ENCODE data around the gene CNGB1. TPM values are rescaled to one million over a fixed set of nuclear protein-coding genes. Genes with fewer than 3 reads are reported as not detected.
"Not testable (repeated sequence)": the region's sequence is repeated elsewhere in the genome, so short reads cannot be mapped to it uniquely, and the experiment has no call there.

Gene CNGB1
- total and polyA plus RNA-seq, 8 donors, result 0.08 to 18.0 (median 0.73) TPM; not detected in 5

GRCh38 chr16:57855188-57855587 lies 115.7 kb downstream of the CNGB1 start:
- 93 to 96% (median 94%) methylated on average over 5 of the region's 5 CpGs for WGBS, 5 donors
- no peak for DNase-seq
- Histone ChIP-seq H3K36me3 (no peaks in the 10 kb centered on the region), H3K27me3 (no peaks in the 10 kb centered on the region), H3K27ac (no peak overlapping the region), H3K4me3 (no peak overlapping the region), H3K4me1 (no peaks in the 10 kb centered on the region), H3K9me3 (peaks cover 0 to 4% (median 2%) of the 10 kb centered on the region in 4 donors)
- intact Hi-C loops (cut with DNase I; ENCODE audit: low total_unique reads), result no loop called here
- no peak for TF ChIP-seq EP300 (IDR thresholded peaks at IDR 0.05)
- TF ChIP-seq POLR2A (IDR thresholded peaks at IDR 0.05), result no peak
- no peak for TF ChIP-seq POLR2AphosphoS5 (IDR thresholded peaks at IDR 0.05)
- no peak for TF ChIP-seq CTCF (IDR thresholded peaks at IDR 0.05)

GRCh38 chr16:57852189-57852588 lies 118.7 kb downstream of the CNGB1 start:
- no peaks in the 10 kb centered on the region for H3K4me1 ChIP-seq
- H3K27ac ChIP-seq, result no peak overlapping the region
- no peak for DNase-seq
- intact Hi-C loops (cut with DNase I; ENCODE audit: low total_unique reads), result no loop called here
- TF ChIP-seq EP300 (IDR thresholded peaks at IDR 0.05) (no peak), POLR2AphosphoS5 (IDR thresholded peaks at IDR 0.05) (no peak), CTCF (IDR thresholded peaks at IDR 0.05) (no peak), POLR2A (IDR thresholded peaks at IDR 0.05) (no peak)
- peaks cover 0 to 4% (median 2%) of the 10 kb centered on the region in 4 donors for H3K9me3 ChIP-seq
- no peak overlapping the region for H3K4me3 ChIP-seq
- H3K27me3 ChIP-seq, result no peaks in the 10 kb centered on the region
- WGBS, 5 donors, result 80 to 83% (median 82%) methylated on average over 5 of the region's 5 CpGs
- H3K36me3 ChIP-seq, result no peaks in the 10 kb centered on the region

GRCh38 chr16:57848181-57848580 lies 122.7 kb downstream of the CNGB1 start:
- no peak overlapping the region for H3K4me3 ChIP-seq
- no peaks in the 10 kb centered on the region for H3K9me3 ChIP-seq
- H3K27me3 ChIP-seq, result no peaks in the 10 kb centered on the region
- intact Hi-C loops (cut with DNase I; ENCODE audit: low total_unique reads), result no loop called here
- no peaks in the 10 kb centered on the region for H3K36me3 ChIP-seq
- TF ChIP-seq POLR2A (IDR thresholded peaks at IDR 0.05) (no peak), EP300 (IDR thresholded peaks at IDR 0.05) (no peak), CTCF (IDR thresholded peaks at IDR 0.05) (no peak), POLR2AphosphoS5 (IDR thresholded peaks at IDR 0.05) (no peak)
- DNase-seq, result no peak
- 80 to 90% (median 88%) methylated on average over 5 of the region's 5 CpGs for WGBS, 5 donors
- no peaks in the 10 kb centered on the region for H3K4me1 ChIP-seq
- H3K27ac ChIP-seq, result no peak overlapping the region

- DNase-seq; H3K27me3 ChIP-seq; H3K36me3 ChIP-seq; intact Hi-C loops (cut with DNase I; ENCODE audit: low total_unique reads); H3K9me3 ChIP-seq; H3K27ac ChIP-seq; H3K4me3 ChIP-seq; H3K4me1 ChIP-seq: not testable (repeated sequence)
- 72 to 88% (median 77%) methylated on average over 6 of the region's 6 CpGs for WGBS, 5 donors
Measured at GRCh38 chr16:57846931-57847330, 124.0 kb downstream of the CNGB1 start.

GRCh38 chr16:57846078-57846697 lies 124.7 kb downstream of the CNGB1 start:
- TF ChIP-seq POLR2A (IDR thresholded peaks at IDR 0.05) (no peak), EP300 (IDR thresholded peaks at IDR 0.05) (no peak), CTCF (IDR thresholded peaks at IDR 0.05) (no peak), POLR2AphosphoS5 (IDR thresholded peaks at IDR 0.05) (no peak)
- no peaks in the 10 kb centered on the region for H3K9me3 ChIP-seq
- H3K27ac ChIP-seq, result no peak overlapping the region
- peak in 1 of 2 donors; percentile 47 for DNase-seq
- H3K4me3 ChIP-seq, result no peak overlapping the region
- intact Hi-C loops (cut with DNase I; ENCODE audit: low total_unique reads), result no loop called here
- H3K27me3 ChIP-seq, result no peaks in the 10 kb centered on the region
- 59 to 75% (median 66%) methylated on average over 9 of the region's 9 CpGs for WGBS, 5 donors
- no peaks in the 10 kb centered on the region for H3K36me3 ChIP-seq
- H3K4me1 ChIP-seq, result no peaks in the 10 kb centered on the region
